GM12891 (cell line): ENCODE data around the gene FAM118A.

Experiments
- POLR2A ChIP-seq: IDR thresholded peaks from 2 replicates; pipeline ENCODE4 v1.6.1; 2011; ENCODE audit warnings: low read depth, low read length, control low read depth
- POLR2AphosphoS5 ChIP-seq: IDR thresholded peaks from 2 replicates; pipeline ENCODE4 v1.6.1; 2011; ENCODE audit warnings: low read depth, low read length, control low read depth
- TAF1 ChIP-seq: IDR thresholded peaks from 2 replicates; pipeline ENCODE4 v1.6.1; 2011; ENCODE audit warnings: low read depth, low read length, control low read depth

DNA sequence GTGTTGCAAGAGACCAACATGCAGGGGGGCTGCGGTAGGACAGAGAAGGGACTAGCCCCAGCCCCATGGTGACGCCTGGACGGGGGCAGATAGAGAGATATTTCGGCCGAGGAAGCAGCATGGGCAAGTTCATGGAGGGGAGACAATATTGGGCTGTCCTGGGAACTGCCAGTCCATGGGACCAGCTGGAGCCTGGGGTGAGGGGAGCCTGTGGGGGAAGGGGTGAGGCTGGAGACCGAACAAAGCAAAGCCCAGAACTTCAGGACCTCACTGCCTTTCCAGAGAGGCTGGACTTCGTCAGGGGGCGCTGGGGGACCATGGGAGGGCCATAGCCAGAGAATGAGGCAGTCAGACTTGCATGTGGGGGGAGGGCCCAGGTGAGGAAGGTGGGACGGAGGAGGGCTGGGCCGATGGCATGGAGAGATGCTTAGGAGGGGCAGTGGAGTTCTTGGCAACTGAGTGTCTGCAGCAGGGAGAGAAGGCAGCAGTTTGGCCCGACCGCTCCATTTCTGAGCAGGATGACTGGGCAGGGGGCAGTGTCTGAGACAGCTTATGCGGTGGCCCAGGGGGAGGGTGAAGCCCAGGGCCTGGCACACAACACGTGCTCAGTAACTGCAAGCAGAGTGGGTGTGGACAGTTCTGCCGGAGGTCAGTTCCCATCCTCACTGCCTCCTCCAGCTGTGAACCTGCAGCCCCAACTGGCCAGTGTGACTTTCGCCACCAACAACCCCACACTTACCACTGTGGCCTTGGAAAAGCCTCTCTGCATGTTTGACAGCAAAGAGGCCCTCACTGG is 24.3 kb upstream of the FAM118A start:
- TF ChIP-seq POLR2AphosphoS5 (no peak), TAF1 (no peak), POLR2A (no peak)
